HCT116 (cell line): Measurements from ENCODE around the gene TUBA4A. TPM values are rescaled to one million over a fixed set of nuclear protein-coding genes. Genes with fewer than 3 reads are reported as not detected.

Source experiments
- ATAC-seq: fragments of 200-7000 bp; cut with Tn5 transposase; 2 replicates; pipeline ENCODE4 v1.9.1; 2020; ENCODE audit warnings: mild to moderate bottlenecking, moderate library complexity
- BruUV-seq: library from RNA; stranded (reverse); fragments of 400-500 nt; replicated peaks from 2 replicates; lab custom pipeline; 2021; lab: Mats Ljungman, UMichigan
- CTCF ChIA-PET: fragments of 300-600 bp; sonication (Branson Sonifier 250); formaldehyde crosslinking; loops from one replicate; lab custom pipeline; 2021; ENCODE audit warnings: antibody characterized with exemption; lab: Charles Lee
- POLR2A ChIA-PET: fragments of 300-600, 350-600 bp; sonication (Branson Sonifier 250); formaldehyde crosslinking; loops from one replicate; lab custom pipeline; 2021; ENCODE audit warnings: antibody characterized with exemption; lab: Charles Lee
- RAD21 ChIA-PET, 2 experiments: fragments of 300-600 bp; sonication (Branson Sonifier 250); formaldehyde crosslinking; loops; one replicate each; lab custom pipeline; 2023; ENCODE audit warnings: low total read pairs in 2 of 2; ENCODE audit not compliant: uncharacterized antibody in 2 of 2, unreplicated experiment in 2 of 2, low non-redundant PET in 1 of 2; lab: Charles Lee
- DNase-seq: peaks from one replicate; pipeline ENCODE4 v3.0.0-alpha.2; 2010; ENCODE audit warnings: low read depth, low spot score
- H2AFZ ChIP-seq: fragments of 200-600 bp; shearing (Covaris generic), sonication (generic); 2 replicates; pipeline ENCODE4 v1.6.1; 2017; ENCODE audit warnings: low read depth, mixed run types, mixed read lengths, antibody characterized with exemption, low read length; ENCODE audit not compliant: poor library complexity, severe bottlenecking
- H3K27ac ChIP-seq: 2 replicates; pipeline ENCODE4 v1.5.1; 2012; ENCODE audit warnings: low read depth, low read length
- H3K27me3 ChIP-seq: fragments of 200-600 bp; sonication (generic); 2 replicates; pipeline ENCODE4 v1.6.1; 2016; ENCODE audit warnings: mixed run types, low read length, mixed read lengths; ENCODE audit not compliant: insufficient read depth
- H3K36me3 ChIP-seq, 2 experiments: fragments of 200-500 bp in 1 of 2; fragments of 200-600 bp in 1 of 2; sonication (Bioruptor generic) in 1 of 2; sonication (generic) in 1 of 2; 2 replicates each; pipeline versions ENCODE4 v1.5.1 to v1.6.1; 2014 to 2016; ENCODE audit warnings: low read length in 2 of 2, inconsistent platforms in 1 of 2, mixed read lengths in 1 of 2, mixed run types in 1 of 2; ENCODE audit not compliant: insufficient read depth in 2 of 2, control insufficient read depth in 1 of 2
- H3K4me1 ChIP-seq, 2 experiments: fragments of 200-600 bp in 1 of 2; sonication (generic) in 1 of 2; 2 replicates each; pipeline versions ENCODE4 v1.5.1 to v1.6.1; 2012 to 2017; ENCODE audit warnings: low read length in 2 of 2, inconsistent platforms in 1 of 2, mild to moderate bottlenecking in 1 of 2, mixed read lengths in 1 of 2, mixed run types in 1 of 2, moderate library complexity in 1 of 2; ENCODE audit not compliant: insufficient read depth in 2 of 2, control insufficient read depth in 1 of 2
- H3K4me2 ChIP-seq: fragments of 200-600 bp; sonication (generic); 2 replicates; pipeline ENCODE4 v1.6.1; 2017; ENCODE audit warnings: mixed run types, low read length, mixed read lengths
- H3K4me3 ChIP-seq, 2 experiments: fragments of 200-600 bp in 1 of 2; sonication (generic) in 1 of 2; replicated peaks in 1 of 2; 2 replicates each; pipeline ENCODE4 v1.5.1; 2011 to 2016; ENCODE audit warnings: low read length in 2 of 2, control low read depth in 1 of 2, low read depth in 1 of 2, mild to moderate bottlenecking in 1 of 2, mixed read lengths in 1 of 2, mixed run types in 1 of 2
- H3K79me2 ChIP-seq: fragments of 200-600 bp; sonication (generic); 2 replicates; pipeline ENCODE4 v1.6.1; 2017; ENCODE audit warnings: mild to moderate bottlenecking, mixed run types, low read length, moderate library complexity, mixed read lengths; ENCODE audit not compliant: insufficient read depth
- H3K9ac ChIP-seq: fragments of 200-600 bp; sonication (generic); 2 replicates; pipeline ENCODE4 v1.6.1; 2016; ENCODE audit warnings: low read length, mixed read lengths
- H3K9me2 ChIP-seq: fragments of 200-600 bp; sonication (generic), shearing (Covaris generic); 2 replicates; pipeline ENCODE4 v1.6.1; 2017; ENCODE audit warnings: mixed run types, mild to moderate bottlenecking, moderate library complexity; ENCODE audit not compliant: insufficient read depth
- H3K9me3 ChIP-seq, 2 experiments: fragments of 200-500 bp in 1 of 2; fragments of 200-600 bp in 1 of 2; sonication (Bioruptor generic) in 1 of 2; sonication (generic) in 1 of 2; 2 replicates each; pipeline ENCODE4 v1.6.1; 2014 to 2017; ENCODE audit warnings: low read length in 2 of 2, mixed read lengths in 2 of 2, inconsistent platforms in 1 of 2, low read depth in 1 of 2, mild to moderate bottlenecking in 1 of 2, mixed run types in 1 of 2, moderate library complexity in 1 of 2; ENCODE audit not compliant: control insufficient read depth in 1 of 2, insufficient read depth in 1 of 2
- H4K20me1 ChIP-seq: fragments of 200-600 bp; sonication (generic), shearing (Covaris generic); 2 replicates; pipeline ENCODE4 v1.6.1; 2017; ENCODE audit warnings: mixed run types, mild to moderate bottlenecking, moderate library complexity; ENCODE audit not compliant: insufficient read depth
- CBX3 ChIP-seq: IDR thresholded peaks from 2 replicates; pipeline ENCODE4 v1.6.1; 2012; ENCODE audit warnings: low read depth
- EGR1 ChIP-seq: IDR thresholded peaks from 2 replicates; pipeline ENCODE4 v1.6.1; 2012; ENCODE audit warnings: low read depth
- ELF1 ChIP-seq: IDR thresholded peaks from 2 replicates; pipeline ENCODE4 v1.6.1; 2012; ENCODE audit warnings: low read depth, borderline replicate concordance
- EZH2phosphoT487 ChIP-seq: fragments of 200-600 bp; IDR thresholded peaks from 2 replicates; pipeline ENCODE4 v1.6.1; 2018; ENCODE audit warnings: antibody characterized with exemption, borderline replicate concordance
- SIN3A ChIP-seq: IDR thresholded peaks from 2 replicates; pipeline ENCODE4 v1.6.1; 2012; ENCODE audit warnings: low read depth
- SP1 ChIP-seq: IDR thresholded peaks from 2 replicates; pipeline ENCODE4 v1.6.1; 2012; ENCODE audit warnings: low read depth
- SRF ChIP-seq: IDR thresholded peaks from 2 replicates; pipeline ENCODE4 v1.6.1; 2012; ENCODE audit warnings: low read depth
- TCF7L2 ChIP-seq: IDR thresholded peaks from 2 replicates; pipeline ENCODE4 v1.7.0; 2011; ENCODE audit warnings: borderline replicate concordance, inconsistent platforms; ENCODE audit not compliant: insufficient read depth, insufficient read length; ENCODE audit errors: extremely low read depth
- YY1 ChIP-seq: IDR thresholded peaks from 2 replicates; pipeline ENCODE4 v1.6.1; 2011; ENCODE audit warnings: low read length, low read depth, moderate library complexity, mild to moderate bottlenecking; ENCODE audit not compliant: insufficient replicate concordance; ENCODE audit errors: extremely low read depth
- ZBTB33 ChIP-seq: IDR thresholded peaks from 2 replicates; pipeline ENCODE4 v1.6.1; 2011; ENCODE audit warnings: mild to moderate bottlenecking, low read length, moderate library complexity; ENCODE audit not compliant: insufficient replicate concordance; ENCODE audit errors: extremely low read depth
- ZFX ChIP-seq: fragments of 450-650 bp; IDR thresholded peaks from 2 replicates; pipeline ENCODE4 v1.6.1; 2017
- ZNF274 ChIP-seq: fragments of 200-500 bp; sonication (Bioruptor generic); IDR thresholded peaks from 2 replicates; pipeline ENCODE4 v1.6.1; 2014; ENCODE audit warnings: mild to moderate bottlenecking, low read depth, low read length, inconsistent platforms
- intact Hi-C: fragments of 100-400 bp; cut with micrococcal nuclease; formaldehyde crosslinking; loops from 2 replicates; pipeline ENCODE4 v1.10.0; 2022
- total RNA-seq: library from RNA; stranded (reverse); gene quantifications from one replicate; pipeline ENCODE4 v1.2.1, GENCODE V29; 2021; ENCODE audit not compliant: unreplicated experiment
- TF ChIP-seq, protein P1 (sequence below): IDR thresholded peaks from 2 replicates; pipeline ENCODE4 v1.6.1; 2012

Gene TUBA4A
- total RNA-seq, 1 experiment from 2014 or later = 32.7 TPM

GRCh38 chr2:219221957-219222518 is 31.7 kb downstream of the TUBA4A start:
- Histone ChIP-seq H3K9ac (no peak overlapping the region), H3K4me3 (no peak overlapping the region), H3K27me3 (no peaks in the 10 kb centered on the region), H3K36me3 (peaks cover 25 to 26% of the 10 kb centered on the region in 2 experiments; a peak in 3 of 4 replicates), H3K9me3 (no peaks in the 10 kb centered on the region), H3K4me1 (peaks cover 9 to 27% of the 10 kb centered on the region in 2 experiments; a peak in 3 of 4 replicates), H3K79me2 (no peaks in the 10 kb centered on the region), H4K20me1 (no peaks in the 10 kb centered on the region), H3K27ac (no peak overlapping the region), H3K4me2 (no peak overlapping the region), H3K9me2 (no peaks in the 10 kb centered on the region), H2AFZ (no peak overlapping the region)
- TF ChIP-seq, protein P1, sequence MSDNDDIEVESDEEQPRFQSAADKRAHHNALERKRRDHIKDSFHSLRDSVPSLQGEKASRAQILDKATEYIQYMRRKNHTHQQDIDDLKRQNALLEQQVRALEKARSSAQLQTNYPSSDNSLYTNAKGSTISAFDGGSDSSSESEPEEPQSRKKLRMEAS = no peak
- TF ChIP-seq SRF (no peak), TCF7L2 (no peak), CBX3 (no peak), ZFX (no peak), ZNF274 (no peak), EGR1 (no peak), ELF1 (no peak), SP1 (no peak), SIN3A (no peak), ZBTB33 (no peak), YY1 (no peak), EZH2phosphoT487 (no peak)
- RAD21 ChIA-PET = no interaction called here
- intact Hi-C loops = no loop called here
- ATAC-seq (no peak), DNase-seq (no peak)
- POLR2A ChIA-PET = no interaction called here
- CTCF ChIA-PET = no interaction called here
- no TSS peak for BruUV-seq
